K562 (cell line): ENCODE data around the gene CD40. TPM values are rescaled to one million over a fixed set of nuclear protein-coding genes. Genes with fewer than 3 reads are reported as not detected.
A peak's percentile ranks its signal among the peaks of the same experiment; 100 is the strongest.

Source experiments
- ATAC-seq: fragments of 200-7000 bp; cut with Tn5 transposase; 3 replicates; pipeline ENCODE4 v1.9.1; 2020; ENCODE audit warnings: moderate library complexity
- BruUV-seq: library from RNA; stranded (reverse); fragments of 400-500 nt; replicated peaks from 2 replicates; lab custom pipeline; 2021; lab: Mats Ljungman, UMichigan
- CTCF ChIA-PET: fragments of 300-600 bp; formaldehyde crosslinking; extraction: SDS; loops from one replicate; lab custom pipeline; 2021; ENCODE audit warnings: low intra/inter-chr PET ratio; lab: Yijun Ruan, JAX
- POLR2A ChIA-PET: fragments of 300-600, 350-650 bp; sonication (Branson Sonifier 250); formaldehyde crosslinking; extraction: SDS; loops from one replicate; lab custom pipeline; 2021; ENCODE audit warnings: antibody characterized with exemption, inconsistent platforms; lab: Yijun Ruan, JAX
- DNase-seq, 4 experiments: peaks; one replicate each; pipeline versions ENCODE4 v3.0.0 to v3.0.0-alpha.2; 2011 to 2018; ENCODE audit warnings: low spot score in 3 of 4, mixed read lengths in 3 of 4; ENCODE audit errors: extremely low read depth in 1 of 4
- FAIRE-seq: peaks from 2 replicates; lab custom pipeline; 2011; peaks lifted over from hg19 to GRCh38; lab: Jason Lieb, UNC
- H2AFZ ChIP-seq: 2 replicates; pipeline ENCODE4 v1.6.0; 2011; ENCODE audit warnings: low read depth, low read length, control low read depth, inconsistent platforms
- H3K27ac ChIP-seq: fragments of 200-600 bp; 3 replicates; pipeline ENCODE4 v1.8.0; 2011; ENCODE audit warnings: low read depth, mild to moderate bottlenecking, control low read depth, inconsistent platforms, low read length, moderate library complexity, mixed read lengths; ENCODE audit errors: extremely low read depth
- H3K27me3 ChIP-seq, 2 experiments: fragments of 300-600 bp in 1 of 2; 2 replicates in 1 of 2; 3 replicates in 1 of 2; pipeline versions ENCODE4 v1.6.0 to v1.8.0; 2011; ENCODE audit warnings: inconsistent platforms in 2 of 2, low read length in 2 of 2, mild to moderate bottlenecking in 1 of 2, mixed read lengths in 1 of 2, moderate library complexity in 1 of 2; ENCODE audit not compliant: control insufficient read depth in 2 of 2, insufficient read depth in 2 of 2
- H3K36me3 ChIP-seq: fragments of 300-600 bp; 3 replicates; pipeline ENCODE4 v1.8.0; 2011; ENCODE audit warnings: mild to moderate bottlenecking, low read length, inconsistent platforms; ENCODE audit not compliant: control insufficient read depth, insufficient read depth
- H3K4me1 ChIP-seq, 2 experiments: fragments of 200-600 bp in 1 of 2; replicated peaks in 1 of 2; 2 replicates in 1 of 2; 3 replicates in 1 of 2; pipeline versions ENCODE4 v1.5.1 to v1.8.0; 2011; ENCODE audit warnings: inconsistent platforms in 2 of 2, low read length in 2 of 2, mild to moderate bottlenecking in 1 of 2, mixed read lengths in 1 of 2, moderate library complexity in 1 of 2; ENCODE audit not compliant: control insufficient read depth in 2 of 2, insufficient read depth in 2 of 2
- H3K4me2 ChIP-seq: 2 replicates; pipeline ENCODE4 v1.6.1; 2011; ENCODE audit warnings: low read length, control low read depth, inconsistent platforms, mixed read lengths; ENCODE audit not compliant: insufficient read depth
- H3K4me3 ChIP-seq: fragments of 200-600 bp; sonication (generic), shearing (Covaris generic); 2 replicates; pipeline ENCODE4 v1.5.1; 2016; ENCODE audit warnings: control low read depth, inconsistent platforms
- H3K79me2 ChIP-seq: fragments of 200-600 bp; 3 replicates; pipeline ENCODE4 v1.8.0; 2011; ENCODE audit warnings: low read length, inconsistent platforms; ENCODE audit not compliant: control insufficient read depth, insufficient read depth
- H3K9ac ChIP-seq, 2 experiments: 2 replicates each; pipeline versions ENCODE4 v1.6.0 to v1.6.1; 2011; ENCODE audit warnings: low read depth in 2 of 2, low read length in 2 of 2, control low read depth in 1 of 2, inconsistent platforms in 1 of 2, mild to moderate bottlenecking in 1 of 2, mixed read lengths in 1 of 2; ENCODE audit not compliant: insufficient read depth in 1 of 2
- H3K9me1 ChIP-seq: one replicate; pipeline ENCODE4 v1.6.0; 2011; ENCODE audit warnings: inconsistent platforms, mild to moderate bottlenecking, low read length, moderate library complexity; ENCODE audit not compliant: control insufficient read depth, insufficient read depth
- H3K9me3 ChIP-seq: replicated peaks from 2 replicates; pipeline ENCODE4 v1.5.1; 2011; ENCODE audit warnings: low read depth, low read length, inconsistent platforms; ENCODE audit not compliant: control insufficient read depth, insufficient read depth
- H4K20me1 ChIP-seq: replicated peaks from 2 replicates; pipeline ENCODE4 v1.6.1; 2011; ENCODE audit warnings: low read length, inconsistent platforms, mixed read lengths; ENCODE audit not compliant: control insufficient read depth, insufficient read depth
- FOXA3 ChIP-seq, 2 experiments: fragments of 450-650 bp in 1 of 2; sonication (generic) in 1 of 2; formaldehyde crosslinking; IDR thresholded peaks in 1 of 2; conservative IDR thresholded peaks in 1 of 2; 2 replicates each; pipeline versions ENCODE4 v1.4.0 to v1.8.0; 2020 to 2022; ENCODE audit warnings: mild to moderate bottlenecking in 2 of 2, missing genetic modification reagents in 1 of 2
- GATAD2B ChIP-seq: fragments of 450-650 bp; IDR thresholded peaks from 2 replicates; pipeline ENCODE4 v1.6.1; 2017; ENCODE audit warnings: mild to moderate bottlenecking, borderline replicate concordance
- JUNB ChIP-seq: fragments of 450-650 bp; formaldehyde crosslinking; conservative IDR thresholded peaks from 2 replicates; pipeline ENCODE4 v1.4.0; 2020; ENCODE audit warnings: mild to moderate bottlenecking
- KDM1A ChIP-seq, 2 experiments: fragments of 450-650 bp; IDR thresholded peaks; 2 replicates each; pipeline ENCODE4 v1.6.1; 2016; ENCODE audit warnings: mild to moderate bottlenecking in 2 of 2
- MTF1 ChIP-seq: fragments of 250-450 bp; sonication (Bioruptor Pico); IDR thresholded peaks from 2 replicates; pipeline ENCODE4 v1.9.0; 2021; ENCODE audit warnings: moderate library complexity, mild to moderate bottlenecking, inconsistent platforms, borderline replicate concordance
- NCOA1 ChIP-seq: fragments of 450-650 bp; IDR thresholded peaks from 2 replicates; pipeline ENCODE4 v1.6.1; 2016; ENCODE audit warnings: low read depth
- PHF21A ChIP-seq: fragments of 450-650 bp; IDR thresholded peaks from 2 replicates; pipeline ENCODE4 v1.6.1; 2017; ENCODE audit warnings: low read depth, borderline replicate concordance
- PTBP1 ChIP-seq: fragments of 200-400 bp; formaldehyde crosslinking; IDR thresholded peaks from 2 replicates; pipeline ENCODE4 v1.6.1; 2017; ENCODE audit warnings: low read depth, low read length
- RAD21 ChIP-seq, 2 experiments: fragments of 250-450 bp in 1 of 2; fragments of 450-650 bp in 1 of 2; sonication (Bioruptor Pico) in 1 of 2; formaldehyde crosslinking in 1 of 2; IDR thresholded peaks in 1 of 2; conservative IDR thresholded peaks in 1 of 2; 2 replicates each; pipeline versions ENCODE4 v1.4.0 to v1.8.0; 2020 to 2022; ENCODE audit warnings: mild to moderate bottlenecking in 2 of 2, moderate library complexity in 1 of 2
- THRB ChIP-seq: fragments of 450-650 bp; formaldehyde crosslinking; conservative IDR thresholded peaks from 2 replicates; pipeline ENCODE4 v1.4.0; 2022; ENCODE audit warnings: mild to moderate bottlenecking, missing genetic modification characterization
- USF2 ChIP-seq: sonication (generic); formaldehyde crosslinking; IDR thresholded peaks from 2 replicates; pipeline ENCODE4 v1.5.0; 2020; ENCODE audit warnings: missing genetic modification reagents
- ZNF143 ChIP-seq: sonication (generic); formaldehyde crosslinking; IDR thresholded peaks from 2 replicates; pipeline ENCODE4 v1.9.0; 2022; ENCODE audit warnings: mild to moderate bottlenecking, missing genetic modification reagents
- WGBS: fragments of 100-300 bp; shearing (Covaris generic); methylation state at CpG from one replicate; pipeline ENCODE4 v1.1.6; 2016; ENCODE audit warnings: low coverage, mixed read lengths; ENCODE audit not compliant: insufficient coverage; ENCODE audit errors: missing lambda C conversion rate; 5-methylcytosine and 5-hydroxymethylcytosine counted together
- in situ Hi-C: fragments of 300-500 bp; cut with MboI; formaldehyde crosslinking; loops from 4 replicates; pipeline ENCODE4 v1.15.0; 2018; ENCODE audit warnings: inconsistent platforms, mixed read lengths
- intact Hi-C: fragments of 100-400 bp; cut with micrococcal nuclease; formaldehyde crosslinking; loops from 2 replicates; pipeline ENCODE4 v1.14.2; 2022
- polyA plus RNA-seq, 8 experiments: library from polyadenylated mRNA; depleted of rRNA in 4 of 8; stranded (reverse) in 5 of 8; unstranded in 3 of 8; fragments of >200 nt; fragmentation: Nextera tagmentation in 2 of 8; fragmentation: Illumina TruSeq in 1 of 8; extraction: Ambion mirVana in 2 of 8; extraction: Trizol in 1 of 8; gene quantifications; 2 replicates each; pipeline versions ENCODE4 v1.2.1 to v1.2.3, GENCODE V29; 2011 to 2014; ENCODE audit warnings: inconsistent platforms in 1 of 8, missing spikeins in 1 of 8
- total RNA-seq, 7 experiments: library from RNA; depleted of rRNA in 6 of 7; stranded (reverse); fragments of >200 nt in 6 of 7; fragmentation: Illumina TruSeq in 2 of 7; extraction: Trizol in 2 of 7; gene quantifications; 2 replicates each; pipeline versions ENCODE4 v1.2.1 to v1.2.3, GENCODE V29; 2011 to 2021; ENCODE audit warnings: low replicate concordance in 1 of 7
- TF ChIP-seq, protein P1 (sequence below), 2 experiments: fragments of 450-650 bp; IDR thresholded peaks; 2 replicates each; pipeline ENCODE4 v1.6.1; 2016
- TF ChIP-seq, protein P2 (sequence below): fragments of 450-650 bp; IDR thresholded peaks from 2 replicates; pipeline ENCODE4 v1.7.1; 2018; ENCODE audit warnings: mild to moderate bottlenecking, low read depth; ENCODE audit not compliant: partially characterized antibody

The CD40 gene
- total and polyA plus RNA-seq, 9 of the 15 experiments (the other 6 are each of a cell fraction or from before 2014, with no cell fraction given) = 0.76 to 3.7 (median 1.6) TPM

- TF ChIP-seq, protein P1, sequence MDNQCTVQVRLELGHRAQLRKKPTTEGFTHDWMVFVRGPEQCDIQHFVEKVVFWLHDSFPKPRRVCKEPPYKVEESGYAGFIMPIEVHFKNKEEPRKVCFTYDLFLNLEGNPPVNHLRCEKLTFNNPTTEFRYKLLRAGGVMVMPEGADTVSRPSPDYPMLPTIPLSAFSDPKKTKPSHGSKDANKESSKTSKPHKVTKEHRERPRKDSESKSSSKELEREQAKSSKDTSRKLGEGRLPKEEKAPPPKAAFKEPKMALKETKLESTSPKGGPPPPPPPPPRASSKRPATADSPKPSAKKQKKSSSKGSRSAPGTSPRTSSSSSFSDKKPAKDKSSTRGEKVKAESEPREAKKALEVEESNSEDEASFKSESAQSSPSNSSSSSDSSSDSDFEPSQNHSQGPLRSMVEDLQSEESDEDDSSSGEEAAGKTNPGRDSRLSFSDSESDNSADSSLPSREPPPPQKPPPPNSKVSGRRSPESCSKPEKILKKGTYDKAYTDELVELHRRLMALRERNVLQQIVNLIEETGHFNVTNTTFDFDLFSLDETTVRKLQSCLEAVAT (IDR thresholded peaks at IDR 0.05) = no peak
- TF ChIP-seq PTBP1 = no peak
- no peak for TF ChIP-seq KDM1A (IDR thresholded peaks at IDR 0.05)
These were observed 3.7 kb upstream of the CD40 start (continued) for GRCh38 chr20:46114449-46114848.

DNA sequence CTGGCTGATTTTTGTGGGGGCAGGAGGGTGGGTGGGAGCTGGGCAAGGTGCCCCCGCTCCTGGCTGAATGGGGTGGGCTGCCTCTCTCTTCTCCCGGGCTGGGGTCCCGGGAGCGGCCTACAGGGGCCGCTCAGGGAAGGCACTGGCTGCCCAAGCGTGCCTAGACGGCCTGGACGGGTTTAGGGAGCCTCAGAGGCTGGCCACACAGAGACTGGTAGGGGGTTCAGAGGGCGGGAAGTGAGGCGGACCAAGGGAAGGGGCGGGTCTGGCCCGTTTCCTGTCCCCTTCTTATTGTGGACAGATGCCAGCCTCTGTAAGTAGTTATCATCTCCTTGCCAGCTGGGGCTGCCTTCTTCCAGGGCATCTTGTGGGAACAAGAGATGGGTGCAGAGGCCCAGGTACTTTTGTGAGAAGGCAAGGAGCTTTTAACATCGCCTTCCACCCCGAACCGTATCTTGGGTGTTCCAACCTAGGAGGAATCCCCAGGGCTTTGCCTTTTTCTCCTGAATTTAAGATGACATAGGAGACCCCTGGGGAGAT is 437 bp downstream of the CD40 start:
- no peaks in the 10 kb centered on the region for H3K9me1 ChIP-seq
- peak overlapping the region; percentile 98 for H2AFZ ChIP-seq
- FAIRE-seq (no peak), ATAC-seq (peak; percentile 60), DNase-seq (no peak)
- H4K20me1 ChIP-seq = 0 out of 2 replicates have a peak, but pooled peaks cover 10% of the 10 kb centered on the region
- CTCF ChIA-PET = no interaction called here
- peaks cover 0 to 12% of the 10 kb centered on the region in 2 experiments; a peak in 2 of 5 replicates for H3K4me1 ChIP-seq
- H3K4me2 ChIP-seq = peak overlapping the region; percentile 82
- POLR2A ChIA-PET = interaction anchor here (1.1 kb wide), 1 partner anchor 23 kb away, joined by 3 read pairs; no protein-coding TSS in a partner anchor
- BruUV-seq = no TSS peak
- H3K4me3 ChIP-seq = peak overlapping the region; percentile 38
- H3K27me3 ChIP-seq = peaks cover 15 to 33% of the 10 kb centered on the region in 2 experiments
- intact Hi-C loops (no loop called here), in situ Hi-C loops (no loop called here)
- no peak overlapping the region for H3K27ac ChIP-seq
- H3K36me3 ChIP-seq = no peaks in the 10 kb centered on the region
- H3K79me2 ChIP-seq = no peaks in the 10 kb centered on the region
- 0 out of 2 replicates have a peak, but pooled peaks cover 1% of the 10 kb centered on the region for H3K9me3 ChIP-seq
- peak overlapping the region; percentile 55 to 91; a peak in 3 of 4 replicates for H3K9ac ChIP-seq
- WGBS = 21% methylated on average over 10 of the region's 15 CpGs
- TF ChIP-seq RAD21 (CRISPR knock-in tag; conservative IDR thresholded peaks at IDR 0.05 in 1 of 2, IDR thresholded peaks at IDR 0.05 in 1 of 2) (no peak), ZNF143 (CRISPR knock-in tag) (no peak), THRB (no peak), NCOA1 (no peak), GATAD2B (no peak), JUNB (no peak), PHF21A (no peak), USF2 (CRISPR knock-in tag) (no peak), MTF1 (CRISPR knock-in tag) (no peak), FOXA3 (CRISPR knock-in tag; conservative IDR thresholded peaks at IDR 0.05 in 1 of 2, IDR thresholded peaks at IDR 0.05 in 1 of 2) (no peak)
- TF ChIP-seq, protein P2, sequence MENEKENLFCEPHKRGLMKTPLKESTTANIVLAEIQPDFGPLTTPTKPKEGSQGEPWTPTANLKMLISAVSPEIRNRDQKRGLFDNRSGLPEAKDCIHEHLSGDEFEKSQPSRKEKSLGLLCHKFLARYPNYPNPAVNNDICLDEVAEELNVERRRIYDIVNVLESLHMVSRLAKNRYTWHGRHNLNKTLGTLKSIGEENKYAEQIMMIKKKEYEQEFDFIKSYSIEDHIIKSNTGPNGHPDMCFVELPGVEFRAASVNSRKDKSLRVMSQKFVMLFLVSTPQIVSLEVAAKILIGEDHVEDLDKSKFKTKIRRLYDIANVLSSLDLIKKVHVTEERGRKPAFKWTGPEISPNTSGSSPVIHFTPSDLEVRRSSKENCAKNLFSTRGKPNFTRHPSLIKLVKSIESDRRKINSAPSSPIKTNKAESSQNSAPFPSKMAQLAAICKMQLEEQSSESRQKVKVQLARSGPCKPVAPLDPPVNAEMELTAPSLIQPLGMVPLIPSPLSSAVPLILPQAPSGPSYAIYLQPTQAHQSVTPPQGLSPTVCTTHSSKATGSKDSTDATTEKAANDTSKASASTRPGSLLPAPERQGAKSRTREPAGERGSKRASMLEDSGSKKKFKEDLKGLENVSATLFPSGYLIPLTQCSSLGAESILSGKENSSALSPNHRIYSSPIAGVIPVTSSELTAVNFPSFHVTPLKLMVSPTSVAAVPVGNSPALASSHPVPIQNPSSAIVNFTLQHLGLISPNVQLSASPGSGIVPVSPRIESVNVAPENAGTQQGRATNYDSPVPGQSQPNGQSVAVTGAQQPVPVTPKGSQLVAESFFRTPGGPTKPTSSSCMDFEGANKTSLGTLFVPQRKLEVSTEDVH = no peak
